H1 (cell line): Measurements from ENCODE around the gene THSD1. TPM values are rescaled to one million over a fixed set of nuclear protein-coding genes. Genes with fewer than 3 reads are reported as not detected.

Experiments used
- BRCA1 ChIP-seq: IDR thresholded peaks from 2 replicates; pipeline ENCODE4 v1.6.1; 2012; ENCODE audit warnings: low read depth, low read length, improper control_type of control experiment
- CREB1 ChIP-seq: IDR thresholded peaks from 2 replicates; pipeline ENCODE4 v1.6.1; 2012; ENCODE audit warnings: inconsistent platforms
- GTF2F1 ChIP-seq: IDR thresholded peaks from 2 replicates; pipeline ENCODE4 v1.6.1; 2012; ENCODE audit warnings: low read depth, low read length, improper control_type of control experiment, borderline replicate concordance
- KDM5A ChIP-seq: fragments of 200-600 bp; IDR thresholded peaks from 2 replicates; pipeline ENCODE4 v1.7.1; 2012; ENCODE audit warnings: mild to moderate bottlenecking, low read length, inconsistent platforms, mixed read lengths
- PHF8 ChIP-seq: fragments of 200-600 bp; sonication (generic); conservative IDR thresholded peaks from 2 replicates; pipeline ENCODE4 v1.7.1; 2012; ENCODE audit warnings: low read depth, mild to moderate bottlenecking, inconsistent platforms, low read length, moderate library complexity
- TAF7 ChIP-seq: optimal IDR thresholded peaks from 2 replicates; pipeline ENCODE3; 2011; ENCODE audit warnings: low read depth, mild to moderate bottlenecking, inconsistent platforms, low read length, moderate library complexity, borderline replicate concordance
- TBP ChIP-seq: IDR thresholded peaks from 2 replicates; pipeline ENCODE4 v1.6.1; 2011; ENCODE audit warnings: low read depth, low read length, improper control_type of control experiment
- polyA plus RNA-seq, 7 experiments: library from polyadenylated mRNA; depleted of rRNA in 3 of 7; stranded (reverse) in 5 of 7; unstranded in 2 of 7; fragments of >200 nt in 5 of 7; fragments of 200-250 nt in 2 of 7; gene quantifications; 1 replicate in 5 of 7; 2 replicates in 1 of 7; 4 replicates in 1 of 7; pipeline versions ENCODE4 v1.2.1 to v1.2.3, GENCODE V29; 2011 to 2013; ENCODE audit warnings: missing spikeins in 2 of 7, mixed read lengths in 2 of 7
- total RNA-seq: library from RNA; stranded (reverse); fragmentation: NEBNext Ultra II Directional; extraction: Animal tissue kit (Norgen Biotek cat#: 25700); gene quantifications from 2 replicates; pipeline ENCODE4 v1.2.1, GENCODE V29; 2021

Gene THSD1
- total and polyA plus RNA-seq, 2 of the 8 experiments (the other 6 are each of a cell fraction or from before 2014, with no cell fraction given): 0.17 to 0.35 TPM

GRCh38 chr13:52345631-52346251 is 60.2 kb downstream of the THSD1 start (continued):
- TF ChIP-seq TBP: no peak
- no peak for TF ChIP-seq CREB1
- TF ChIP-seq KDM5A: no peak
- no peak for TF ChIP-seq BRCA1
- TF ChIP-seq GTF2F1: no peak
- no peak for TF ChIP-seq PHF8
- TF ChIP-seq TAF7: no peak
